K562 (cell line): ENCODE results near the gene MPND. TPM values are rescaled to one million over a fixed set of nuclear protein-coding genes. Genes with fewer than 3 reads are reported as not detected.
A peak's percentile ranks its signal among the peaks of the same experiment; 100 is the strongest.

Experiments
- ATAC-seq: fragments of 200-7000 bp; cut with Tn5 transposase; 3 replicates; pipeline ENCODE4 v1.9.1; 2020; ENCODE audit warnings: moderate library complexity
- BruUV-seq: library from RNA; stranded (reverse); fragments of 400-500 nt; replicated peaks from 2 replicates; lab custom pipeline; 2021; lab: Mats Ljungman, UMichigan
- CTCF ChIA-PET: fragments of 300-600 bp; formaldehyde crosslinking; extraction: SDS; loops from one replicate; lab custom pipeline; 2021; ENCODE audit warnings: low intra/inter-chr PET ratio; lab: Yijun Ruan, JAX
- POLR2A ChIA-PET: fragments of 300-600, 350-650 bp; sonication (Branson Sonifier 250); formaldehyde crosslinking; extraction: SDS; loops from one replicate; lab custom pipeline; 2021; ENCODE audit warnings: antibody characterized with exemption, inconsistent platforms; lab: Yijun Ruan, JAX
- DNase-seq, 4 experiments: peaks; one replicate each; pipeline versions ENCODE4 v3.0.0 to v3.0.0-alpha.2; 2011 to 2018; ENCODE audit warnings: low spot score in 3 of 4, mixed read lengths in 3 of 4; ENCODE audit errors: extremely low read depth in 1 of 4
- FAIRE-seq: peaks from 2 replicates; lab custom pipeline; 2011; peaks lifted over from hg19 to GRCh38; lab: Jason Lieb, UNC
- H2AFZ ChIP-seq: 2 replicates; pipeline ENCODE4 v1.6.0; 2011; ENCODE audit warnings: low read depth, low read length, control low read depth, inconsistent platforms
- H3K27ac ChIP-seq: fragments of 200-600 bp; 3 replicates; pipeline ENCODE4 v1.8.0; 2011; ENCODE audit warnings: low read depth, mild to moderate bottlenecking, control low read depth, inconsistent platforms, low read length, moderate library complexity, mixed read lengths; ENCODE audit errors: extremely low read depth
- H3K27me3 ChIP-seq, 2 experiments: fragments of 300-600 bp in 1 of 2; 2 replicates in 1 of 2; 3 replicates in 1 of 2; pipeline versions ENCODE4 v1.6.0 to v1.8.0; 2011; ENCODE audit warnings: inconsistent platforms in 2 of 2, low read length in 2 of 2, mild to moderate bottlenecking in 1 of 2, mixed read lengths in 1 of 2, moderate library complexity in 1 of 2; ENCODE audit not compliant: control insufficient read depth in 2 of 2, insufficient read depth in 2 of 2
- H3K36me3 ChIP-seq: fragments of 300-600 bp; 3 replicates; pipeline ENCODE4 v1.8.0; 2011; ENCODE audit warnings: mild to moderate bottlenecking, low read length, inconsistent platforms; ENCODE audit not compliant: control insufficient read depth, insufficient read depth
- H3K4me1 ChIP-seq, 2 experiments: fragments of 200-600 bp in 1 of 2; replicated peaks in 1 of 2; 2 replicates in 1 of 2; 3 replicates in 1 of 2; pipeline versions ENCODE4 v1.5.1 to v1.8.0; 2011; ENCODE audit warnings: inconsistent platforms in 2 of 2, low read length in 2 of 2, mild to moderate bottlenecking in 1 of 2, mixed read lengths in 1 of 2, moderate library complexity in 1 of 2; ENCODE audit not compliant: control insufficient read depth in 2 of 2, insufficient read depth in 2 of 2
- H3K4me2 ChIP-seq: 2 replicates; pipeline ENCODE4 v1.6.1; 2011; ENCODE audit warnings: low read length, control low read depth, inconsistent platforms, mixed read lengths; ENCODE audit not compliant: insufficient read depth
- H3K4me3 ChIP-seq: fragments of 200-600 bp; sonication (generic), shearing (Covaris generic); 2 replicates; pipeline ENCODE4 v1.5.1; 2016; ENCODE audit warnings: control low read depth, inconsistent platforms
- H3K79me2 ChIP-seq: fragments of 200-600 bp; 3 replicates; pipeline ENCODE4 v1.8.0; 2011; ENCODE audit warnings: low read length, inconsistent platforms; ENCODE audit not compliant: control insufficient read depth, insufficient read depth
- H3K9ac ChIP-seq, 2 experiments: 2 replicates each; pipeline versions ENCODE4 v1.6.0 to v1.6.1; 2011; ENCODE audit warnings: low read depth in 2 of 2, low read length in 2 of 2, control low read depth in 1 of 2, inconsistent platforms in 1 of 2, mild to moderate bottlenecking in 1 of 2, mixed read lengths in 1 of 2; ENCODE audit not compliant: insufficient read depth in 1 of 2
- H3K9me1 ChIP-seq: one replicate; pipeline ENCODE4 v1.6.0; 2011; ENCODE audit warnings: inconsistent platforms, mild to moderate bottlenecking, low read length, moderate library complexity; ENCODE audit not compliant: control insufficient read depth, insufficient read depth
- H3K9me3 ChIP-seq: replicated peaks from 2 replicates; pipeline ENCODE4 v1.5.1; 2011; ENCODE audit warnings: low read depth, low read length, inconsistent platforms; ENCODE audit not compliant: control insufficient read depth, insufficient read depth
- H4K20me1 ChIP-seq: replicated peaks from 2 replicates; pipeline ENCODE4 v1.6.1; 2011; ENCODE audit warnings: low read length, inconsistent platforms, mixed read lengths; ENCODE audit not compliant: control insufficient read depth, insufficient read depth
- MYNN ChIP-seq, 2 experiments: sonication (generic); formaldehyde crosslinking in 1 of 2; IDR thresholded peaks; 2 replicates each; pipeline versions ENCODE4 v1.5.0 to v1.6.1; 2016 to 2020; ENCODE audit warnings: antibody characterized with exemption in 1 of 2, missing genetic modification reagents in 1 of 2
- NR1H2 ChIP-seq: sonication (generic); formaldehyde crosslinking; IDR thresholded peaks from 2 replicates; pipeline ENCODE4 v1.4.0; 2020; ENCODE audit warnings: mild to moderate bottlenecking, missing genetic modification reagents
- POLR2A ChIP-seq: fragments of 450-650 bp; conservative IDR thresholded peaks from 2 replicates; pipeline ENCODE4 v1.6.1; 2016
- POLR2G ChIP-seq: fragments of 200-400 bp; formaldehyde crosslinking; IDR thresholded peaks from 2 replicates; pipeline ENCODE4 v1.6.1; 2017; ENCODE audit warnings: low read depth, mild to moderate bottlenecking, antibody characterized with exemption, low read length, moderate library complexity
- PTTG1 ChIP-seq: fragments of 450-650 bp; IDR thresholded peaks from 2 replicates; pipeline ENCODE4 v1.6.1; 2016; ENCODE audit warnings: low read depth, mild to moderate bottlenecking, missing genetic modification characterization, missing compliant biosample characterization
- RBM22 ChIP-seq: fragments of 200-400 bp; formaldehyde crosslinking; IDR thresholded peaks from 2 replicates; pipeline ENCODE4 v1.6.1; 2018; ENCODE audit warnings: low read length, low read depth; ENCODE audit not compliant: poor library complexity, severe bottlenecking
- SAFB2 ChIP-seq: fragments of 200-400 bp; formaldehyde crosslinking; IDR thresholded peaks from 2 replicates; pipeline ENCODE4 v1.6.1; 2018; ENCODE audit warnings: borderline replicate concordance, low read length, low read depth, moderate library complexity; ENCODE audit not compliant: severe bottlenecking
- SUPT5H ChIP-seq: fragments of 450-650 bp; IDR thresholded peaks from 2 replicates; pipeline ENCODE4 v1.6.1; 2016
- TSC22D4 ChIP-seq: fragments of 450-650 bp; IDR thresholded peaks from 2 replicates; pipeline ENCODE4 v1.6.1; 2016; ENCODE audit warnings: missing genetic modification characterization, missing biosample characterization, control low read depth
- WGBS: fragments of 100-300 bp; shearing (Covaris generic); methylation state at CpG from one replicate; pipeline ENCODE4 v1.1.6; 2016; ENCODE audit warnings: low coverage, mixed read lengths; ENCODE audit not compliant: insufficient coverage; ENCODE audit errors: missing lambda C conversion rate; 5-methylcytosine and 5-hydroxymethylcytosine counted together
- in situ Hi-C: fragments of 300-500 bp; cut with MboI; formaldehyde crosslinking; loops from 4 replicates; pipeline ENCODE4 v1.15.0; 2018; ENCODE audit warnings: inconsistent platforms, mixed read lengths
- intact Hi-C: fragments of 100-400 bp; cut with micrococcal nuclease; formaldehyde crosslinking; loops from 2 replicates; pipeline ENCODE4 v1.14.2; 2022
- polyA plus RNA-seq, 8 experiments: library from polyadenylated mRNA; depleted of rRNA in 4 of 8; stranded (reverse) in 5 of 8; unstranded in 3 of 8; fragments of >200 nt; fragmentation: Nextera tagmentation in 2 of 8; fragmentation: Illumina TruSeq in 1 of 8; extraction: Ambion mirVana in 2 of 8; extraction: Trizol in 1 of 8; gene quantifications; 2 replicates each; pipeline versions ENCODE4 v1.2.1 to v1.2.3, GENCODE V29; 2011 to 2014; ENCODE audit warnings: inconsistent platforms in 1 of 8, missing spikeins in 1 of 8
- total RNA-seq, 7 experiments: library from RNA; depleted of rRNA in 6 of 7; stranded (reverse); fragments of >200 nt in 6 of 7; fragmentation: Illumina TruSeq in 2 of 7; extraction: Trizol in 2 of 7; gene quantifications; 2 replicates each; pipeline versions ENCODE4 v1.2.1 to v1.2.3, GENCODE V29; 2011 to 2021; ENCODE audit warnings: low replicate concordance in 1 of 7
- TF ChIP-seq, protein P1 (sequence below): sonication (generic); formaldehyde crosslinking; IDR thresholded peaks from 2 replicates; pipeline ENCODE4 v1.8.1; 2023; ENCODE audit warnings: mild to moderate bottlenecking, missing genetic modification reagents
- TF ChIP-seq, protein P2 (sequence below): fragments of 450-650 bp; IDR thresholded peaks from 2 replicates; pipeline ENCODE4 v1.6.1; 2017; ENCODE audit warnings: antibody characterized with exemption, mild to moderate bottlenecking

The MPND gene
- total and polyA plus RNA-seq, 9 of the 15 experiments (the other 6 are each of a cell fraction or from before 2014, with no cell fraction given), result 0.25 to 14.0 (median 3.9) TPM

DNA sequence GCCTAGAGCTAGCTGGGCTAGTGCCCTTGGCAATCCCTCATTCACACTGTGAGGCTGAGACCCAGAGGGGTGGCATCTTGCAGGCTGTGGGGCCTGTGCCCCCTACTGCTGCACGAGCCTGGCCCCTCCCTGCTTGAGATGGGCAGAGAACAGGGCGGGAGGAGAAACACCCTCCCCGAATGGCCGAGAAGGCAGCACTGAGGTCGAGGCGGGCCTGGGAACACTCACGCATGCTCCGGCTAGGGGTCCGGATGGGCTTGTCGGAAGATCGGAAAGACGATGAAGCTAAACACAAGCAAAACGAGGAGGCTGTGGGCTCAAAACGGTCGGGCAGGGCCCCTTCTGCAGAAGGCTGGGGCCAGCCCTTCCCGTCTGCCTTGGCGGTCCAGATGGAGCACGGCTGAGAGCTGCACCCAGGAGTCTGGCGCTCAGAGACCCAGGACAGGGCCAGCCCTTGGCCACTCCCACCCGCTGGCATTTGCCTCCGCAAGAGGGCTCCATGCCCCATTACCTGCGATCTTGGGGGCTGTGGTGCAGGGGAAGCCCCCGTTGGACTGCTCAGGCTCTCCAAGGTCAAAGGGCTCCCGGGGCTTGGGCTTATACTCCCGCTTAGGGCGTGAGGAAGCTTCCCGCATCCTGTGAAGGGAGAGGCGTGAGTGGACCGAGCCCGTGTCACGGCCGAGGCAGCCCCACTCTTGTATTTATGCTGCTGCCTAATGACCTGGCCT is 18.9 kb downstream of the MPND start:
- H3K4me2 ChIP-seq, result no peak overlapping the region
- no peak for TF ChIP-seq SAFB2
- TF ChIP-seq PTTG1, result no peak
- TF ChIP-seq POLR2A, result 0 out of 2 replicates have a peak, but pooled peaks have one; percentile 17
- TF ChIP-seq, protein P1, sequence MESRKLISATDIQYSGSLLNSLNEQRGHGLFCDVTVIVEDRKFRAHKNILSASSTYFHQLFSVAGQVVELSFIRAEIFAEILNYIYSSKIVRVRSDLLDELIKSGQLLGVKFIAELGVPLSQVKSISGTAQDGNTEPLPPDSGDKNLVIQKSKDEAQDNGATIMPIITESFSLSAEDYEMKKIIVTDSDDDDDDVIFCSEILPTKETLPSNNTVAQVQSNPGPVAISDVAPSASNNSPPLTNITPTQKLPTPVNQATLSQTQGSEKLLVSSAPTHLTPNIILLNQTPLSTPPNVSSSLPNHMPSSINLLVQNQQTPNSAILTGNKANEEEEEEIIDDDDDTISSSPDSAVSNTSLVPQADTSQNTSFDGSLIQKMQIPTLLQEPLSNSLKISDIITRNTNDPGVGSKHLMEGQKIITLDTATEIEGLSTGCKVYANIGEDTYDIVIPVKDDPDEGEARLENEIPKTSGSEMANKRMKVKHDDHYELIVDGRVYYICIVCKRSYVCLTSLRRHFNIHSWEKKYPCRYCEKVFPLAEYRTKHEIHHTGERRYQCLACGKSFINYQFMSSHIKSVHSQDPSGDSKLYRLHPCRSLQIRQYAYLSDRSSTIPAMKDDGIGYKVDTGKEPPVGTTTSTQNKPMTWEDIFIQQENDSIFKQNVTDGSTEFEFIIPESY, result peak; percentile 73
- TF ChIP-seq RBM22, result peak; percentile 63
- TF ChIP-seq, protein P2, sequence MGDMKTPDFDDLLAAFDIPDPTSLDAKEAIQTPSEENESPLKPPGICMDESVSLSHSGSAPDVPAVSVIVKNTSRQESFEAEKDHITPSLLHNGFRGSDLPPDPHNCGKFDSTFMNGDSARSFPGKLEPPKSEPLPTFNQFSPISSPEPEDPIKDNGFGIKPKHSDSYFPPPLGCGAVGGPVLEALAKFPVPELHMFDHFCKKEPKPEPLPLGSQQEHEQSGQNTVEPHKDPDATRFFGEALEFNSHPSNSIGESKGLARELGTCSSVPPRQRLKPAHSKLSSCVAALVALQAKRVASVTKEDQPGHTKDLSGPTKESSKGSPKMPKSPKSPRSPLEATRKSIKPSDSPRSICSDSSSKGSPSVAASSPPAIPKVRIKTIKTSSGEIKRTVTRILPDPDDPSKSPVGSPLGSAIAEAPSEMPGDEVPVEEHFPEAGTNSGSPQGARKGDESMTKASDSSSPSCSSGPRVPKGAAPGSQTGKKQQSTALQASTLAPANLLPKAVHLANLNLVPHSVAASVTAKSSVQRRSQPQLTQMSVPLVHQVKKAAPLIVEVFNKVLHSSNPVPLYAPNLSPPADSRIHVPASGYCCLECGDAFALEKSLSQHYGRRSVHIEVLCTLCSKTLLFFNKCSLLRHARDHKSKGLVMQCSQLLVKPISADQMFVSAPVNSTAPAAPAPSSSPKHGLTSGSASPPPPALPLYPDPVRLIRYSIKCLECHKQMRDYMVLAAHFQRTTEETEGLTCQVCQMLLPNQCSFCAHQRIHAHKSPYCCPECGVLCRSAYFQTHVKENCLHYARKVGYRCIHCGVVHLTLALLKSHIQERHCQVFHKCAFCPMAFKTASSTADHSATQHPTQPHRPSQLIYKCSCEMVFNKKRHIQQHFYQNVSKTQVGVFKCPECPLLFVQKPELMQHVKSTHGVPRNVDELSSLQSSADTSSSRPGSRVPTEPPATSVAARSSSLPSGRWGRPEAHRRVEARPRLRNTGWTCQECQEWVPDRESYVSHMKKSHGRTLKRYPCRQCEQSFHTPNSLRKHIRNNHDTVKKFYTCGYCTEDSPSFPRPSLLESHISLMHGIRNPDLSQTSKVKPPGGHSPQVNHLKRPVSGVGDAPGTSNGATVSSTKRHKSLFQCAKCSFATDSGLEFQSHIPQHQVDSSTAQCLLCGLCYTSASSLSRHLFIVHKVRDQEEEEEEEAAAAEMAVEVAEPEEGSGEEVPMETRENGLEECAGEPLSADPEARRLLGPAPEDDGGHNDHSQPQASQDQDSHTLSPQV, result no peak
- peak; percentile 57 for TF ChIP-seq POLR2G
- TF ChIP-seq NR1H2 (CRISPR knock-in tag), result no peak
- peak; percentile 32; the same call in 1 of the 2 replicates for TF ChIP-seq SUPT5H
- TF ChIP-seq MYNN (IDR thresholded peaks at IDR 0.05), result 0 out of 2 replicates have a peak, but pooled peaks have one; percentile 15
- no peak for TF ChIP-seq MYNN (CRISPR knock-in tag; IDR thresholded peaks at IDR 0.05)
- TF ChIP-seq TSC22D4 (tag), result no peak
- POLR2A ChIA-PET, result interaction anchor here (0.5 to 4.8 kb wide), 6 partner anchors 10 to 154 kb away, joined by 3 to 29 read pairs (median 4); partner anchors contain the start of gene MPND
- peaks cover 0 to 83% of the 10 kb centered on the region in 2 experiments; a peak in 2 of 5 replicates for H3K4me1 ChIP-seq
- ATAC-seq, result no peak
- FAIRE-seq, result no peak
- no peak overlapping the region for H2AFZ ChIP-seq
- BruUV-seq, result no TSS peak
- in situ Hi-C loops, result no loop called here
- H3K9me1 ChIP-seq, result no peaks in the 10 kb centered on the region
- no peak overlapping the region for H3K4me3 ChIP-seq
- CTCF ChIA-PET, result no interaction called here
- H3K9ac ChIP-seq, result peak overlapping the region in 1 of 2 experiments; percentile 52; a peak in 1 of 4 replicates
- H3K36me3 ChIP-seq, result peaks cover 93% of the 10 kb centered on the region; the same call in 2 of the 3 replicates
- H3K9me3 ChIP-seq, result no peaks in the 10 kb centered on the region
- WGBS, result 89% methylated on average over 16 of the region's 32 CpGs
- peaks cover 5% of the 10 kb centered on the region; the same call in 1 of the 3 replicates for H3K79me2 ChIP-seq
- no peak overlapping the region for H3K27ac ChIP-seq
- DNase-seq, result no peak
- intact Hi-C loops, result no loop called here
- H3K27me3 ChIP-seq, result no peaks in the 10 kb centered on the region
- 0 out of 2 replicates have a peak, but pooled peaks cover 4% of the 10 kb centered on the region for H4K20me1 ChIP-seq
